ENCODE results near the gene FAM216A.

- TF ChIP-seq CTCF (IDR thresholded peaks at IDR 0.05) (no peak), POLR2AphosphoS5 (IDR thresholded peaks at IDR 0.05; ENCODE audit: insufficient read depth in 1 of 2, low read depth in 1 of 2) (no peak), POLR2A (IDR thresholded peaks at IDR 0.05) (no peak)
Measured at GRCh38 chr12:110516995-110517394, 48.4 kb downstream of the FAM216A start.

Measured in vagina (tissue), 2 donors.